CD14-positive monocyte (primary cell): ENCODE data around the gene SALL2. TPM values are rescaled to one million over a fixed set of nuclear protein-coding genes. Genes with fewer than 3 reads are reported as not detected.

Experiments used
- DNase-seq, 3 donors: peaks; one replicate each; pipeline ENCODE4 v3.0.0-alpha.2; 2011 to 2022
- H2AFZ ChIP-seq: 2 replicates; pipeline ENCODE4 v1.6.0; 2012; ENCODE audit warnings: mild to moderate bottlenecking, low read depth, low read length, inconsistent platforms; ENCODE audit not compliant: insufficient read depth, poor library complexity, severe bottlenecking
- H3K27ac ChIP-seq, 2 donors: 1 replicate in 1 of 2; 2 replicates in 1 of 2; pipeline ENCODE4 v1.5.1; 2012 to 2013; ENCODE audit warnings: low read length in 2 of 2, control low read depth in 1 of 2, inconsistent platforms in 1 of 2, low read depth in 1 of 2, mild to moderate bottlenecking in 1 of 2
- H3K27me3 ChIP-seq, 2 donors: one replicate each; pipeline versions ENCODE4 v1.6.0 to v1.6.1; 2011 to 2013; ENCODE audit warnings: low read length in 2 of 2; ENCODE audit not compliant: control insufficient read depth in 2 of 2, insufficient read depth in 2 of 2
- H3K36me3 ChIP-seq, 2 donors: replicated peaks in 1 of 2; 1 replicate in 1 of 2; 2 replicates in 1 of 2; pipeline versions ENCODE4 v1.5.1 to v1.6.1; 2012 to 2013; ENCODE audit warnings: low read length in 2 of 2, control low read depth in 1 of 2, inconsistent platforms in 1 of 2, mild to moderate bottlenecking in 1 of 2; ENCODE audit not compliant: insufficient read depth in 2 of 2, control insufficient read depth in 1 of 2
- H3K4me1 ChIP-seq, 2 donors: 1 replicate in 1 of 2; 2 replicates in 1 of 2; pipeline versions ENCODE4 v1.5.1 to v1.6.1; 2012 to 2013; ENCODE audit warnings: low read length in 2 of 2, control low read depth in 1 of 2, inconsistent platforms in 1 of 2, mild to moderate bottlenecking in 1 of 2, moderate library complexity in 1 of 2; ENCODE audit not compliant: insufficient read depth in 2 of 2, control insufficient read depth in 1 of 2
- H3K4me2 ChIP-seq: replicated peaks from 2 replicates; pipeline ENCODE3; 2012; ENCODE audit warnings: low read length, moderate library complexity, mild to moderate bottlenecking; ENCODE audit not compliant: poor library complexity, severe bottlenecking; ENCODE audit errors: extremely low read depth
- H3K4me3 ChIP-seq, 3 experiments: fragments of 200-600 bp in 1 of 3; sonication (generic) in 1 of 3; replicated peaks in 1 of 3; 1 replicate in 2 of 3; 2 replicates in 1 of 3; pipeline ENCODE4 v1.5.1; 2011 to 2013; ENCODE audit warnings: low read length in 3 of 3, mild to moderate bottlenecking in 3 of 3, control low read depth in 2 of 3, low read depth in 2 of 3, inconsistent platforms in 1 of 3, moderate library complexity in 1 of 3
- H3K79me2 ChIP-seq: 2 replicates; pipeline ENCODE4 v1.6.0; 2012; ENCODE audit warnings: mild to moderate bottlenecking, control low read depth, inconsistent platforms, low read length, moderate library complexity; ENCODE audit not compliant: insufficient read depth
- H3K9ac ChIP-seq: 2 replicates; pipeline ENCODE4 v1.6.0; 2017; ENCODE audit warnings: low read length, mild to moderate bottlenecking; ENCODE audit not compliant: insufficient read depth, poor library complexity, severe bottlenecking
- H3K9me3 ChIP-seq, 2 donors: replicated peaks in 1 of 2; 1 replicate in 1 of 2; 2 replicates in 1 of 2; pipeline versions ENCODE4 v1.5.1 to v1.6.1; 2012 to 2013; ENCODE audit warnings: low read length in 2 of 2, control low read depth in 1 of 2; ENCODE audit not compliant: control insufficient read depth in 1 of 2, insufficient read depth in 1 of 2
- H4K20me1 ChIP-seq: 2 replicates; pipeline ENCODE4 v1.6.0; 2012; ENCODE audit warnings: mild to moderate bottlenecking, low read length, control low read depth, moderate library complexity; ENCODE audit not compliant: insufficient read depth
- H3K27ac Mint-ChIP-seq, 7 donors: one replicate each; pipeline ENCODE4 v1.8.0; 2020; ENCODE audit warnings: mild to moderate bottlenecking in 7 of 7, mixed read lengths in 7 of 7, moderate library complexity in 6 of 7, inconsistent platforms in 2 of 7
- H3K27me3 Mint-ChIP-seq, 3 donors: one replicate each; pipeline ENCODE4 v1.8.0; 2021 to 2022; ENCODE audit warnings: low read depth in 3 of 3, mild to moderate bottlenecking in 3 of 3, mixed read lengths in 3 of 3, moderate library complexity in 3 of 3, inconsistent platforms in 1 of 3
- H3K36me3 Mint-ChIP-seq, 2 donors: one replicate each; pipeline ENCODE4 v1.8.0; 2020; ENCODE audit warnings: mixed read lengths in 2 of 2, inconsistent platforms in 1 of 2, mild to moderate bottlenecking in 1 of 2
- H3K4me1 Mint-ChIP-seq: one replicate; pipeline ENCODE4 v1.8.0; 2020; ENCODE audit warnings: mild to moderate bottlenecking, mixed read lengths
- H3K4me3 Mint-ChIP-seq, 2 donors: one replicate each; pipeline ENCODE4 v1.8.0; 2020; ENCODE audit warnings: mild to moderate bottlenecking in 2 of 2, mixed read lengths in 2 of 2, moderate library complexity in 1 of 2
- H3K9me3 Mint-ChIP-seq, 7 donors: one replicate each; pipeline ENCODE4 v1.8.0; 2020 to 2022; ENCODE audit warnings: mixed read lengths in 7 of 7, mild to moderate bottlenecking in 6 of 7, moderate library complexity in 6 of 7, inconsistent platforms in 2 of 7
- WGBS: methylation state at CpG from one replicate; pipeline ENCODE4 v1.1.5; 2013; ENCODE audit warnings: missing lambda C conversion rate; ENCODE audit not compliant: insufficient coverage; 5-methylcytosine and 5-hydroxymethylcytosine counted together
- intact Hi-C, 2 donors: fragments of 100-400 bp; cut with micrococcal nuclease; formaldehyde crosslinking; loops; one replicate each; pipeline versions ENCODE4 v1.15.0 to v1.15.1; 2023
- polyA plus RNA-seq, 3 donors: library from polyadenylated mRNA; depleted of rRNA in 1 of 3; unstranded in 2 of 3; stranded (reverse) in 1 of 3; fragments of 300-500 nt in 2 of 3; fragments of >200 nt in 1 of 3; fragmentation: Illumina TruSeq in 2 of 3; gene quantifications; 1 replicate in 2 of 3; 2 replicates in 1 of 3; pipeline ENCODE4 v1.2.3, GENCODE V29; 2012 to 2021
- TF ChIP-seq, protein P1 (sequence below): fragments of 200-600 bp; IDR thresholded peaks from one replicate; pipeline ENCODE4 v1.8.0; 2022; ENCODE audit warnings: antibody characterized with exemption, mild to moderate bottlenecking

Gene SALL2
- polyA plus RNA-seq, 3 donors: not detected

DNA sequence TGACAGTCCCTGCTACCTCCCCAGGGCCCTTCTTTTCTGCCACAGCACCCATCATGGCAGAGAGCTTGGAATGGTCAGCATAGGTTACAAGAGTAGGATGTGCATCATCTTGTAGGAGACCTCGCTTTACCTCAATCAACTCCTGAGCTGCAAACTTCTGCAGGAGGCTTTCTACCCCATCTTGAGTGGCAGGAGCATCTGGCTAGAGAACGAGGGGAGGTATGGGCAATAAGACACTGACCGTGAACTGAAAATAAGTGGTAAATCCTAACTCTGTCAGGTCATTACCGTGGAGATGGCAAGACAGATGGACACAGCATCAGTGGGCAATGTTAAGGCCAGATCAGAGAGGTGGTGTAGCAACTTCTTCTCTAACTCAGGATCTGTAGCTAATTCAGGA is 22.8 kb downstream of the SALL2 start:
- WGBS: 89% methylated on average over 1 of the region's 4 CpGs
- H3K9me3 Mint-ChIP-seq: no peaks in the 10 kb centered on the region
- Histone ChIP-seq H3K9ac (no peak overlapping the region), H3K79me2 (peaks cover 56% of the 10 kb centered on the region), H3K4me3 (no peak overlapping the region), H3K9me3 (no peaks in the 10 kb centered on the region), H2AFZ (no peak overlapping the region), H3K4me2 (no peak overlapping the region), H3K36me3 (peaks cover 51 to 70% of the 10 kb centered on the region in 2 donors), H3K27ac (peak overlapping the region in 1 of 2 donors; percentile 43), H3K4me1 (no peaks in the 10 kb centered on the region), H3K27me3 (no peaks in the 10 kb centered on the region), H4K20me1 (peaks cover 15% of the 10 kb centered on the region)
- no peak overlapping the region for H3K4me3 Mint-ChIP-seq
- peaks cover 59 to 67% of the 10 kb centered on the region in 2 donors for H3K36me3 Mint-ChIP-seq
- TF ChIP-seq, protein P1, sequence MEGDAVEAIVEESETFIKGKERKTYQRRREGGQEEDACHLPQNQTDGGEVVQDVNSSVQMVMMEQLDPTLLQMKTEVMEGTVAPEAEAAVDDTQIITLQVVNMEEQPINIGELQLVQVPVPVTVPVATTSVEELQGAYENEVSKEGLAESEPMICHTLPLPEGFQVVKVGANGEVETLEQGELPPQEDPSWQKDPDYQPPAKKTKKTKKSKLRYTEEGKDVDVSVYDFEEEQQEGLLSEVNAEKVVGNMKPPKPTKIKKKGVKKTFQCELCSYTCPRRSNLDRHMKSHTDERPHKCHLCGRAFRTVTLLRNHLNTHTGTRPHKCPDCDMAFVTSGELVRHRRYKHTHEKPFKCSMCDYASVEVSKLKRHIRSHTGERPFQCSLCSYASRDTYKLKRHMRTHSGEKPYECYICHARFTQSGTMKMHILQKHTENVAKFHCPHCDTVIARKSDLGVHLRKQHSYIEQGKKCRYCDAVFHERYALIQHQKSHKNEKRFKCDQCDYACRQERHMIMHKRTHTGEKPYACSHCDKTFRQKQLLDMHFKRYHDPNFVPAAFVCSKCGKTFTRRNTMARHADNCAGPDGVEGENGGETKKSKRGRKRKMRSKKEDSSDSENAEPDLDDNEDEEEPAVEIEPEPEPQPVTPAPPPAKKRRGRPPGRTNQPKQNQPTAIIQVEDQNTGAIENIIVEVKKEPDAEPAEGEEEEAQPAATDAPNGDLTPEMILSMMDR: no peak
- no peaks in the 10 kb centered on the region for H3K27me3 Mint-ChIP-seq
- peak overlapping the region in 3 of 7 donors; percentile 24 to 81 (median 50) for H3K27ac Mint-ChIP-seq
- peaks cover 3% of the 10 kb centered on the region for H3K4me1 Mint-ChIP-seq
- DNase-seq: no peak
- intact Hi-C loops: no loop called here

DNA sequence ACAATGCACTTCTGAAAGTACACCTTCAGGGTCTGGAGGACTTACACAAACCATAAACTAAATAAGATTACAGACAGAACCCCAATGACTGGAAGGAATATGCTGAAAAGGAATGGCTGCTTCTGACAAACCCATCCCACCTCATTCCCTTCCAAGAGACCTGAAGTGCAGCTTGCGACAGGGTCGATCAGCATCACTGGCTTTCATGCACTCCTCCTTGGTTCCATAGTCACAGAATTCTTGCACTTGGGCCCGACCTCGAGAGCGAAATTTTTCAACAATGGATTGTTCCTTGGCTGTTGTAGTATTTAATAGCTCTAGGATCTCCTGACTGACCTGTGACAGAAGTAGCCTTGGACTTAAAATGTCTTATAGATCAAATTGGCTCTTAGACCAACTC is 24.6 kb downstream of the SALL2 start:
- no peak overlapping the region for H3K27ac ChIP-seq
- peaks cover 38% of the 10 kb centered on the region for H3K79me2 ChIP-seq
- H3K4me1 Mint-ChIP-seq: peaks cover 3% of the 10 kb centered on the region
- no peaks in the 10 kb centered on the region for H3K4me1 ChIP-seq
- no peaks in the 10 kb centered on the region for H3K27me3 ChIP-seq
- no peaks in the 10 kb centered on the region for H3K27me3 Mint-ChIP-seq
- no peak overlapping the region for H2AFZ ChIP-seq
- no peak for DNase-seq
- no peaks in the 10 kb centered on the region for H3K9me3 ChIP-seq
- no peak overlapping the region for H3K4me3 ChIP-seq
- no peak overlapping the region for H3K9ac ChIP-seq
- peaks cover 64 to 76% of the 10 kb centered on the region in 2 donors for H3K36me3 ChIP-seq
- peaks cover 16% of the 10 kb centered on the region for H4K20me1 ChIP-seq
- TF ChIP-seq, protein P1: no peak
- H3K4me2 ChIP-seq: no peak overlapping the region
- WGBS: 100% methylated on average over 2 of the region's 5 CpGs
- H3K9me3 Mint-ChIP-seq: no peaks in the 10 kb centered on the region
- intact Hi-C loops: no loop called here
- peaks cover 56 to 72% of the 10 kb centered on the region in 2 donors for H3K36me3 Mint-ChIP-seq
- peak overlapping the region in 2 of 7 donors; percentile 44 to 46 for H3K27ac Mint-ChIP-seq
- no peak overlapping the region for H3K4me3 Mint-ChIP-seq
